CMK (cell line): ENCODE measurements around the gene NANOS3.

ENCODE experiments used
- DNase-seq: peaks from one replicate; pipeline ENCODE4 v3.0.0-alpha.2; 2010; ENCODE audit warnings: low read depth

Gene NANOS3

DNA sequence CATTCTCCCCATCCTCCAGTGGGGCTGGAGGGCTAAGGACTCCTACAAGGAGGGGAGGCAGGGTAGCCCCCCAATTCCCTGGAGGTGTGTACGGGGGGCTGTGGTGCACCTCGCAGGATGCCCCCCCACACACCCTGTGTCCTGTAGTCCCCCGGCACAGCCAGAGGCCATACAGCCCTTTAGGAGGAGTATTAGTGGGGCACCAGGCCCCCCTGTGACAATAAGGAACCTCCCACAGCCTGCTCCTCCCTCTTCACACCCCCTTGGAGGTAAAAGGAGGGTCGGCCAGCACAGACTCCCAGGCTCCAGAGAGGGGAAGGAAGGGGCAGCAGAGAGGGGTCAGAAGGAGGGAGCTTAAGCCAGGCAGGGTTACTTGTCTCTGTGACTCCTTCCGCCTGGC is at the start of gene NANOS3:
TSS of gene NANOS3 (plus strand) at position 301 of the 400 bp plus-strand sequence. CDS start 115 bp downstream, outside the sequence.
- no peak for DNase-seq

GRCh38 chr19:13827656-13828055 is 49.3 kb upstream of the NANOS3 start:
- DNase-seq, result no peak

GRCh38 chr19:13830114-13830740 is 46.7 kb upstream of the NANOS3 start:
- no peak for DNase-seq

DNA sequence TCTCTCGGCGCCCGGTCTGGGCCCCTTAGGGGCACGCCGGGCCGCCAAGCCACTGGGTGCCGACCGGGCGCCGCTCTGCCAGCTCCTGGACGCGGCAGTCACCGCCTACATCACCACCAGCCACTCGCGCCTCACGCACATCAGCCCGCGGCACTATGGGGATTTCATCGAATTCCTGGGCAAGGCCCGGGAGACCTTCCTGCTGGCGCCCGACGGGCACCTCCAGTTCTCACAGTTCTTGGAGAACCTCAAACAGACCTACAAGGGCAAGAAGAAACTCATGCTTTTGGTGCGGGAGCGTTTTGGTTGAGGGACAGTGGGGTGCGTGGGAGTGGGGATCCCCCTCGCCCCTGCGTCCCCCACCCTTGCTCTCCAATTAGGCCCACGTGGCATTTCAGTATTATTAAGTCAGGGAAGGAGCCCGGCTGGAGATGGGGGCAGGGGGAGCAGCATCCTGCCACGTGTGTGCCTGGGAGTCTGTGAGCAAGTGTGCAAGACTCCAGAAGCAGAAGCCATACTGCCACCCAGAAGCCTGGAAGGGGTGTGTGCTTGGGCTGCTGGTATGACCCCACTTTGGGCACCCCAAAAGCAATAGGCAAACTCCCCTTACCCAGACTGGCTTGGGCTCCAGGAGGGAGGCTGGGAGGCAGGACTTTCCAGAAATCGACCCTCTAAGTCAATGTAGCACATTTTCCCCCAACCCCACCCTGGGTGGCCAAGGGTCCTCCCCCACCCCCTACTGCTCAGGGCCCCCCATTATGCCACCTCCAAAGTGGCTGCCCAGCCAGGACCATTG is 46.0 kb upstream of the NANOS3 start:
- no peak for DNase-seq

GRCh38 chr19:13831537-13832467 is 45.1 kb upstream of the NANOS3 start:
- no peak for DNase-seq

DNA sequence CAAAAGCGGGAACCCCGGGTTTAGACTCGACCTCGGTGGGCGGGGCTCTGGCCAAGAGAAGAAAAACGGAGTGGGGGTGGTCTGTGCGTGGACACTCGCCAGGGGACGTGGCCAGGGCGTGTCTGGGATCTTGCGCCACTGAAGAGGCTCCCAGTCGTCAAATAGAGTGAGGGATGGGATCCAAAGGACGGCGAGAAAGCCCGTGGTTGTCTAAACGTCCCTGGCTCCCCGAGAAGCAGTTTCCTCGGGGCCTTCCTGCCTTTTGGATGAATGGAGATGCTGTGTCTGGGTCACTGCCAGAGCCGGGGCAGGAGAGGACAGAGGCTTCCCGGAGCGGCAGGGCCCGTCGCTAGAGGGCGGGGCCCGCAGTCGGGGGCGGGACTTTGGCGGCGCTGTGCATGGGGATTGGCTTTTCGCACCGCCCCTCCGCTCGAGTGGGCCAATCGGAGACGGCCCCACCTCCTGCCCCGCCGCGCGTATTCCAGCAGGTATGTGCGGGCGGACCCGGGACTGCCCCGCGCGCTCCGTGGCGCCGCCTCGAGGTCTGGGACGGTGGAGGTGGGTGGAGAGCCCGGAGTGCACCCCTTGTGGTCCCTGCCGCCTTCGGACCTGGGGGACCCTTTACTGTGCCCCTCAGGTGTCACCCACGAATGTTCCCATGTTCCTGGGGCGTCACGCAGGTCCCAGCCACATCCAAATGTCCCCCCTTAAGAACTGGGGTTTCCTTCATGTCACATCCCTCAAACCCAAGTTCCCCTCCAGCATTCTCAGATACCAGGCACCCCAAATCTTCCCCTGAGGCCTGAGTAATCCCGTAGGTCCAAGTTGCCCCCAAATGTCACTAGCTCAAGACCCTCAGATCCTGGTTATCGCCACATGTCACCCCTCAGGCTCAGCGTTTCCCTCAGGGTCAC is 43.3 kb upstream of the NANOS3 start:
- peak; percentile 64 for DNase-seq

DNA sequence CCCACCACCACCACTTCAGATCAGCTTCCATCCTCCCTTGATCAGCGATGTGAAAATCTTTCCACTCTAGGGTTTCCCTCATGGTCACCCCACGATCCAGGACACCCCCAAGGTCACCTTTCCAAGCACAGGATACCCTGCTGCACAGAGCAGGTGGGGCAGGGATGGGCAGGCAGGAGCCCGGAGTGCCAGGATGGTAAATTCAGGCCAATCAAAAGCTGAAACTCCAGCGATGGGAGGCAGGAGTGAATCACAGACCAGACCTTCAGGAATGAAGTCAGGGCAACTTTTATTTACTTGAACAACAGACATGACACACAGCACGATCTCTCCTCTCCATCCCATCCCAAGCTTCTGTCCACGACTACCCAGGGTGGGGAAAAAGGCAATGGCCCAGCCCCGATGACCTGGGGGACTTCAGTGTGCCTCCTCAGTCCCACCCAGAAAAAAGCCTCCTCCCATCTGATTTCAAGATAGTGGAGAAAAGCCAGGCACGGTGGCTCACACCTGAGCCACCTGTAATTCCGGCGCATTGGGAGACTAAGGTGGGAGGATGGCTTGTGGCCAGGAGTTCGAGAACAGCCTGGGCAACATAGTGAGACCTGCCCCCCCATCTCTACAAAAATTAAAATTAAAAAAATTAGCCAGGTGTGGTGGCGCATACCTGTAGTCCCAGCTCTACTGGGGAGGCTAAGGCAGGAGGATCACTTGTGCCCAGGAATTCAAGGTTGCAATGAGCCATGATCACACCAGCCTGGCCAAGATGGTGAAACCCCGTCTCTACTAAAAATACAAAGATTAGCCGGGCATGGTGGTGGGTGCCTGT is 42.5 kb upstream of the NANOS3 start:
- DNase-seq, result no peak

DNA sequence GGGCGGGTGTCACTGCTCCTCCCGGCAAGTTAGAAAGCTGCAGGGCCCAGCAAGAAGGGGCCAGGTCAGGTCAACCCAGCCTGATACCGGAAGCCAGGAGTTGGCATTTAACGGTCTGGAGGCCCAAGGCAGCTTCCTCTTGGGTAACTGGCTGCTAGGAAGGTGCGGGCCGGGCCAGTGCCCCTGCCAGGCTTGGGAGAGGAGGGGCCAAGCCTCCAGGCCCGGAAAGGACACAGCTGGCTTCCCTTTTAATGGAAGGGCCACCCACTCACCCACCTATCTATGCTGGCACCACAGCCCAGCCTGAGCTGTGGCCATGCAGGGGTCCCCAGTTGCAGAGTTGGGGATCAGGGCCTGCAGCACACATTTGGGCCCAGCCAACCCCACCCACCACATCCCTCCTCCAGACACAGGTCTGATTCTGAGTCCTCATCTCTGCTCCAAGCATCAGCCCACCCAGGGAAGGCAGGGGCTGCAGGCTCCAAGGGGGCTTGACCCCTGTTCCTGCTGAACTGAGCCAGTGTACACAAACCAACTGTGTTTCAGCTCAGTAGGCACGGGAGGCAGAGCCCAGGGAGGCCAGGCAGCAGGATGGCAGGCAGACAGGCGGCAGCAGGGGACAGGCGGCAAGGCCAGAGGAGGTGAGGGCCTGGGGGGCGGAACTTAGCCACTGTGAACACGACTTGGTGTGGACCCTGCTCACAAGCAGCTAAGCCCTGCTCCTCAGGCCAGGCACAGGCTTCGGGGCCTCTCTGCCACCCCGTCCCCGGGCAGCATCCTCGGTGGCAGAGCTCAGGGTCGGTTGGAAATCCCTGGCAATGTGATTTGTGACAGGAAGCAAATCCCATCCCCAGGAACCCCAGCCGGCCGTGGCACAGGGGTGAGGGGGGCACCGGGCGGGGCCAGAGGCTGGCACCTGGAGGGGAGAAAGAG is 40.9 kb upstream of the NANOS3 start:
- DNase-seq, result peak; percentile 85

- DNase-seq, result no peak
Observed at GRCh38 chr19:13838435-13839129, 38.4 kb upstream of the NANOS3 start.

GRCh38 chr19:13839130-13839937 is 37.6 kb upstream of the NANOS3 start:
- peak; percentile 87 for DNase-seq

- DNase-seq, result no peak
Observed at GRCh38 chr19:13839938-13840304, 37.0 kb upstream of the NANOS3 start.

DNA sequence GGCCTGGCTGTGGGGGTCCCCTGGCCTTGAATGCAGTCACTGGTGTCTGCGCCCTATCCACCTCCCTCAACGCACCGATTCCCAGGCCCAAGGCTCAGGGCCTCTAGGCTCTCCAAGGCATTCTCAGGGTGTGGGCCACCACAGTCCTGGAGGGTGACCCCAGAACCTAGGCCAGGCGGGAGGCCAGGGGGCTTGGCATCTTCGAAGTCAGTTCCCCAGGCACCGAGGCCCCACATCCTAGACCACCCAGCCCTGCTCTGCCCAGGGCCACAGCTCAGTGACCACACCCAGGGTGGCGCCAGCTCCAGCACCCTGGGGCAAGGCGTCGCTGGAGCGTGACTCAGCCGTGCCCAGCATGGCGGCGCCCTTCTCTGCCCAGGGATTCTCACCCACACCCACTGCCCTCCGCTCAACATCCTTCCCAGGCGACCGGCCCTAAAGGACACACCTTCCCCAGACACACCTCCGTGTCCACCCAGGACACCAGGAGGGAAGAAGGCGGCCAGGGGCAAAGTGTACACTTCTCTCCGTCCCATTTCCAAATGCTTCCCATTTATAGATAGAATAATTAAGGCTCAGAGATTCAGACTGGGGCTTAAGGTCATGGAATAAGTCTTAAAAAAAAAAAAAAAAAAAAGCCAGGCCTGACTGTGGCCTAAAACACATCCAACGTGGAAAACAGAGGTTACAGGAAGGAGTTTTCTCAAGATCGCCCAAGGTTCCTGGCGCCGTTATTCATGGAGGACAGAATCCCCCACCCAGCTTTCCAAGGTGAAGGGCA is 36.4 kb upstream of the NANOS3 start:
- no peak for DNase-seq

- no peak for DNase-seq
Observed at GRCh38 chr19:13841086-13841961, 35.6 kb upstream of the NANOS3 start.

DNA sequence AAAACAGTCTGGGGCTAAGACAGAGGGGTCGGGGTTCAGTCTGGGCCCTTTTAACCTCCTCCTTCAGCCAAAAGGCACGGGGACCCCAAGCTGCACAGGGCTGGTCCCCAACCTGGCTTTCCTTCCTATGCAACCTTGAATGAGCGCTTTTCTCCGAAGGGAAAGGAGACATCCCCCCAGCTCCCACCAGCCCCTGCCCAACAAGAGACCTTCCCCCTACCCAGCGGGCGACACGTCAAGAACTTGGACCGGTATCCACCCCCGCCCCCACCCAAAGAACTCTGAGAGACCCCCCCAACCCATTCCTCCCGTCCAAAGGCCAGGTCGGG is 35.0 kb upstream of the NANOS3 start:
- DNase-seq, result no peak

GRCh38 chr19:13842291-13843103 is 34.4 kb upstream of the NANOS3 start:
- DNase-seq, result no peak
